ENCODE measurements around the gene PSPH. TPM values are rescaled to one million over a fixed set of nuclear protein-coding genes. Genes with fewer than 3 reads are reported as not detected.

Gene PSPH
- polyA plus RNA-seq, 5 donors = 15.8 to 31.7 (median 22.4) TPM

Other genes starting within 250 kb of the PSPH start
- gene SEPTIN14, start 188.7 kb downstream of the PSPH start, polyA plus RNA-seq (ENCODE audit: insufficient read depth in 1 of 5, insufficient read length in 5 of 5, low replicate concordance in 1 of 5) = under 1 TPM; 0.38 to 0.75 (median 0.70) TPM
- gene ZNF713, start 164.0 kb downstream of the PSPH start, polyA plus RNA-seq (ENCODE audit: insufficient read depth in 1 of 5, insufficient read length in 5 of 5, low replicate concordance in 1 of 5) = 10 to 100 TPM in 4 of 5 donors, 1 to 10 TPM in 1; 8.4 to 19.9 (median 16.2) TPM
- 10 to 100 TPM; 11.7 to 14.6 (median 13.7) TPM for gene MRPS17, start 99.6 kb downstream of the PSPH start, polyA plus RNA-seq (ENCODE audit: insufficient read depth in 1 of 5, insufficient read length in 5 of 5, low replicate concordance in 1 of 5)
- 100 to 1,000 TPM in 1 of 5 donors, 10 to 100 TPM in 4; 81.7 to 101 (median 94.2) TPM for gene NIPSNAP2, start 86.9 kb downstream of the PSPH start, polyA plus RNA-seq (ENCODE audit: insufficient read depth in 1 of 5, insufficient read length in 5 of 5, low replicate concordance in 1 of 5)
- gene CCT6A, start 321 bp upstream of the PSPH start, polyA plus RNA-seq (ENCODE audit: insufficient read depth in 1 of 5, insufficient read length in 5 of 5, low replicate concordance in 1 of 5) = 100 to 1,000 TPM; 190 to 216 (median 206) TPM
- 100 to 1,000 TPM in 3 of 5 donors, 10 to 100 TPM in 2; 92.6 to 126 (median 102) TPM for gene SUMF2, start 12.8 kb upstream of the PSPH start, polyA plus RNA-seq (ENCODE audit: insufficient read depth in 1 of 5, insufficient read length in 5 of 5, low replicate concordance in 1 of 5)
- gene PHKG1, start 41.5 kb upstream of the PSPH start, polyA plus RNA-seq (ENCODE audit: insufficient read depth in 1 of 5, insufficient read length in 5 of 5, low replicate concordance in 1 of 5) = 1 to 10 TPM; 1.6 to 4.3 (median 2.7) TPM
- gene CHCHD2, start 55.0 kb upstream of the PSPH start, polyA plus RNA-seq (ENCODE audit: insufficient read depth in 1 of 5, insufficient read length in 5 of 5, low replicate concordance in 1 of 5) = 100 to 1,000 TPM; 199 to 297 (median 229) TPM
- gene NUPR2, start 65.0 kb upstream of the PSPH start, polyA plus RNA-seq (ENCODE audit: insufficient read depth in 1 of 5, insufficient read length in 5 of 5, low replicate concordance in 1 of 5) = 1 to 10 TPM; 3.5 to 5.5 (median 4.4) TPM

Data from right lung (tissue), 5 donors.